Measurements from ENCODE around the gene ITK.

GRCh38 chr5:157286761-157287211 lies 106.1 kb downstream of the ITK start:
- TF ChIP-seq CTCF (IDR thresholded peaks at IDR 0.05; ENCODE audit: borderline replicate concordance, extremely low read depth, low read length, poor library complexity, severe bottlenecking) (no peak), EZH2 (IDR thresholded peaks at IDR 0.05; ENCODE audit: borderline replicate concordance, low read depth, low read length, severe bottlenecking) (no peak)

All from DND-41 (cell line).